ENCODE measurements around the gene ABCA4.

Gene ABCA4

GRCh38 chr1:94122201-94122970, 1.4 kb upstream of the ABCA4 start:
- DNase-seq (ENCODE audit: low read depth), result no peak

- no peak for DNase-seq (ENCODE audit: low read depth)
Measured at GRCh38 chr1:94121411-94121821, 468 bp upstream of the ABCA4 start.

- DNase-seq (ENCODE audit: low read depth), result no peak
Measured at GRCh38 chr1:94120570-94120901, 412 bp downstream of the ABCA4 start.

- DNase-seq (ENCODE audit: low read depth), result no peak
Measured at GRCh38 chr1:94119796-94120569, 965 bp downstream of the ABCA4 start.

GRCh38 chr1:94119306-94119705, 1.6 kb downstream of the ABCA4 start:
- no peak for DNase-seq (ENCODE audit: low read depth)

GRCh38 chr1:94118471-94118870, 2.5 kb downstream of the ABCA4 start:
- DNase-seq (ENCODE audit: low read depth), result no peak

- DNase-seq (ENCODE audit: low read depth), result no peak
Measured at GRCh38 chr1:94118013-94118412, 2.9 kb downstream of the ABCA4 start.

- DNase-seq (ENCODE audit: low read depth), result no peak
Measured at GRCh38 chr1:94117259-94117851, 3.6 kb downstream of the ABCA4 start.

GRCh38 chr1:94115900-94116436, 5.0 kb downstream of the ABCA4 start:
- DNase-seq (ENCODE audit: low read depth), result no peak

- DNase-seq (ENCODE audit: low read depth), result no peak
Measured at GRCh38 chr1:94115254-94115899, 5.6 kb downstream of the ABCA4 start.

GRCh38 chr1:94113589-94114226, 7.2 kb downstream of the ABCA4 start:
- DNase-seq (ENCODE audit: low read depth), result no peak

- no peak for DNase-seq (ENCODE audit: low read depth)
Measured at GRCh38 chr1:94111879-94112278, 9.1 kb downstream of the ABCA4 start.

- DNase-seq (ENCODE audit: low read depth), result no peak
Measured at GRCh38 chr1:94110946-94111740, 9.8 kb downstream of the ABCA4 start.

- no peak for DNase-seq (ENCODE audit: low read depth)
Measured at GRCh38 chr1:94110021-94110761, 10.8 kb downstream of the ABCA4 start.

GRCh38 chr1:94109478-94109877, 11.5 kb downstream of the ABCA4 start:
- DNase-seq (ENCODE audit: low read depth), result no peak

- no peak for DNase-seq (ENCODE audit: low read depth)
Measured at GRCh38 chr1:94107141-94107540, 13.8 kb downstream of the ABCA4 start.

GRCh38 chr1:94106716-94107115, 14.2 kb downstream of the ABCA4 start:
- DNase-seq (ENCODE audit: low read depth), result no peak

- no peak for DNase-seq (ENCODE audit: low read depth)
Measured at GRCh38 chr1:94105957-94106529, 14.9 kb downstream of the ABCA4 start.

- no peak for DNase-seq (ENCODE audit: low read depth)
Measured at GRCh38 chr1:94105581-94105952, 15.4 kb downstream of the ABCA4 start.

All from HS-27A (cell line).